ENCODE results near the gene TEC.
"Not testable (repeated sequence)": the region's sequence is repeated elsewhere in the genome, so short reads cannot be mapped to it uniquely, and the experiment has no call there.

The TEC gene

GRCh38 chr4:48188390-48188789 lies 81.2 kb downstream of the TEC start:
- Histone ChIP-seq H3K36me3 (ENCODE audit: control insufficient read depth, insufficient read depth, low read length) (no peaks in the 10 kb centered on the region), H2AFZ (no peak overlapping the region), H3K4me3 (ENCODE audit: low read depth, low read length) (no peak overlapping the region), H3K4me1 (no peaks in the 10 kb centered on the region), H3K79me2 (no peaks in the 10 kb centered on the region), H3K9me3 (ENCODE audit: control insufficient read depth, low read length) (no peaks in the 10 kb centered on the region), H3K27ac (no peak overlapping the region), H3K27me3 (ENCODE audit: control insufficient read depth, insufficient read depth, low read length) (no peaks in the 10 kb centered on the region), H3K9ac (no peak overlapping the region), H3K4me2 (ENCODE audit: low read length) (no peak overlapping the region)
- no peak for TF ChIP-seq CTCF (IDR thresholded peaks at IDR 0.05)

- Histone ChIP-seq H3K27me3 (ENCODE audit: control insufficient read depth, insufficient read depth, low read length) (no peaks in the 10 kb centered on the region), H3K79me2 (no peaks in the 10 kb centered on the region), H3K4me3 (ENCODE audit: low read depth, low read length) (no peak overlapping the region), H3K36me3 (ENCODE audit: control insufficient read depth, insufficient read depth, low read length) (no peaks in the 10 kb centered on the region), H3K4me1 (no peaks in the 10 kb centered on the region), H2AFZ (no peak overlapping the region), H3K9ac (no peak overlapping the region), H3K4me2 (ENCODE audit: low read length) (no peak overlapping the region), H3K9me3 (ENCODE audit: control insufficient read depth, low read length) (no peaks in the 10 kb centered on the region), H3K27ac (no peak overlapping the region)
- no peak for TF ChIP-seq CTCF (IDR thresholded peaks at IDR 0.05)
Measured at GRCh38 chr4:48187813-48188212, 81.8 kb downstream of the TEC start.

- not testable (repeated sequence) for H3K9ac ChIP-seq; H2AFZ ChIP-seq; H3K36me3 ChIP-seq (ENCODE audit: control insufficient read depth, insufficient read depth, low read length); H3K4me1 ChIP-seq; H3K4me3 ChIP-seq (ENCODE audit: low read depth, low read length); H3K4me2 ChIP-seq (ENCODE audit: low read length); H3K9me3 ChIP-seq (ENCODE audit: control insufficient read depth, low read length); H3K27ac ChIP-seq; H3K27me3 ChIP-seq (ENCODE audit: control insufficient read depth, insufficient read depth, low read length); H3K79me2 ChIP-seq
Measured at GRCh38 chr4:48187066-48187465, 82.6 kb downstream of the TEC start.

DNA sequence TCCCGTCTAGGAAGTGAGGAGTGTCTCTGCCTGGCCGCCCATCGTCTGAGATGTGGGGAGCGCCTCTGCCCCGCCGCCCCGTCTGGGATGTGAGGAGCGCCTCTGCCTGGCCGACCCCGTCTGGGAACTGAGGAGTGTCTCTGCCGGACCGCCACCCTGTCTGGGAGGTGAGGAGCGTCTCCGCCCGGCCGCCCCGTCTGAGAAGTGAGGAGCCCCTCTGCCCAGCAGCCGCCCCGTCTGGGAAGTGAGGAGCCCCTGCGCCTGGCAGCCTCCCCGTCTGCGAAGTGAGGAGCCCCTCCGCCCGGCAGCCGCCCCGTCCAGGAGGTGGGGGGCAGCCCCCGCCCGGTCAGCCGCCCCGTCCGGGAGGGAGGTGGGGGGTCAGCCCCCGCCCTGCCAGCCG lies 83.2 kb downstream of the TEC start:
- H3K79me2 ChIP-seq; H3K36me3 ChIP-seq (ENCODE audit: control insufficient read depth, insufficient read depth, low read length); H3K9ac ChIP-seq; H3K27me3 ChIP-seq (ENCODE audit: control insufficient read depth, insufficient read depth, low read length); H2AFZ ChIP-seq; H3K4me1 ChIP-seq; H3K9me3 ChIP-seq (ENCODE audit: control insufficient read depth, low read length); H3K27ac ChIP-seq; H3K4me3 ChIP-seq (ENCODE audit: low read depth, low read length); H3K4me2 ChIP-seq (ENCODE audit: low read length): not testable (repeated sequence)

GRCh38 chr4:48184882-48185281 lies 84.8 kb downstream of the TEC start:
- Histone ChIP-seq H3K27me3 (ENCODE audit: control insufficient read depth, insufficient read depth, low read length) (no peaks in the 10 kb centered on the region), H3K9ac (no peak overlapping the region), H3K4me2 (ENCODE audit: low read length) (no peak overlapping the region), H3K27ac (no peak overlapping the region), H3K79me2 (no peaks in the 10 kb centered on the region), H3K36me3 (ENCODE audit: control insufficient read depth, insufficient read depth, low read length) (no peaks in the 10 kb centered on the region), H3K9me3 (ENCODE audit: control insufficient read depth, low read length) (no peaks in the 10 kb centered on the region), H2AFZ (no peak overlapping the region), H3K4me1 (no peaks in the 10 kb centered on the region), H3K4me3 (ENCODE audit: low read depth, low read length) (no peak overlapping the region)
- TF ChIP-seq CTCF (IDR thresholded peaks at IDR 0.05) = no peak

DNA sequence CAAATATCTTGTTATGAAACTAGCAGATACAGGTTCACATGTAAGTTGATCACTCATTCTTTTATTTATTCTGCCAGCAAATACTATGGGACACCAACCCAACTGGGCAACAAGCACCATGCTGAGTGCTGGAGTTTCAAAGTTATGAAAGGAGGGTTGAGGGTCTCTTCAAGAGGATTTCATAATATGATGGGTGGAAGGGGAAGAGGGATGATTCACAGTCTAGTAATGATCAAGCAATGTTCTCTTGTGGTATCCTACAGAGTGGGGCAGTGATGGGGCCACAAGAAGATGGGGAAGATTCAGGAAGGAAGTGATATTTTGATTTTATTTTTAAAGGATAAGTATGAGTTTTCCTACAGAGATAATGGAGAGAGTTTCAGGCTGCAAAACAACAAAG lies 89.4 kb downstream of the TEC start:
- no peak overlapping the region for H3K9ac ChIP-seq
- H3K79me2 ChIP-seq = no peaks in the 10 kb centered on the region
- H2AFZ ChIP-seq = no peak overlapping the region
- H3K4me3 ChIP-seq (ENCODE audit: low read depth, low read length) = no peak overlapping the region
- no peak overlapping the region for H3K4me2 ChIP-seq (ENCODE audit: low read length)
- no peaks in the 10 kb centered on the region for H3K4me1 ChIP-seq
- no peaks in the 10 kb centered on the region for H3K36me3 ChIP-seq (ENCODE audit: control insufficient read depth, insufficient read depth, low read length)
- H3K27me3 ChIP-seq (ENCODE audit: control insufficient read depth, insufficient read depth, low read length) = no peaks in the 10 kb centered on the region
- no peak for TF ChIP-seq CTCF (IDR thresholded peaks at IDR 0.05)
- no peaks in the 10 kb centered on the region for H3K9me3 ChIP-seq (ENCODE audit: control insufficient read depth, low read length)
- no peak overlapping the region for H3K27ac ChIP-seq
